Thyroid gland (tissue), 4 donors: ENCODE results near the gene IER2. TPM values are rescaled to one million over a fixed set of nuclear protein-coding genes. Genes with fewer than 3 reads are reported as not detected.
A peak's percentile ranks its signal among the peaks of the same experiment; 100 is the strongest.

Source experiments
- DNase-seq, 2 donors: peaks; one replicate each; pipeline ENCODE4 v3.0.0-alpha.2; 2019
- H3K27ac ChIP-seq, 3 donors: fragments of 200-600 bp; sonication (generic); 1 replicate in 2 of 3; 2 replicates in 1 of 3; pipeline ENCODE4 v1.5.1; 2016 to 2019; ENCODE audit warnings: mild to moderate bottlenecking in 1 of 3, moderate library complexity in 1 of 3
- H3K27me3 ChIP-seq: fragments of 200-600 bp; sonication (generic); one replicate; pipeline ENCODE4 v1.5.1; 2019
- H3K36me3 ChIP-seq, 2 donors: fragments of 200-600 bp; sonication (generic); one replicate each; pipeline ENCODE4 v1.5.1; 2016 to 2019
- H3K4me1 ChIP-seq, 2 donors: fragments of 200-600 bp; sonication (generic); one replicate each; pipeline ENCODE4 v1.5.1; 2017 to 2019
- H3K4me3 ChIP-seq, 3 donors: fragments of 200-600 bp; sonication (generic); replicated peaks in 1 of 3; 1 replicate in 2 of 3; 2 replicates in 1 of 3; pipeline ENCODE4 v1.5.1; 2016; ENCODE audit warnings: mild to moderate bottlenecking in 1 of 3
- H3K9me3 ChIP-seq: fragments of 200-600 bp; sonication (generic); one replicate; pipeline ENCODE4 v1.5.1; 2017
- POLR2A ChIP-seq, 2 donors: fragments of 450-650 bp; IDR thresholded peaks; one replicate each; pipeline ENCODE4 v1.6.1; 2017; ENCODE audit warnings: antibody characterized with exemption in 2 of 2, mild to moderate bottlenecking in 2 of 2, moderate library complexity in 1 of 2
- WGBS, 2 donors: methylation state at CpG; one replicate each; pipeline ENCODE4 v1.1.5; 2017; 5-methylcytosine and 5-hydroxymethylcytosine counted together
- intact Hi-C: fragments of 100-400 bp; cut with DNase I; formaldehyde crosslinking; loops from one replicate; pipeline ENCODE4 v1.15.1; 2023
- total RNA-seq, 4 donors: library from RNA; depleted of rRNA; stranded (reverse); fragments of >200 nt; gene quantifications; one replicate each; pipeline ENCODE4 v1.2.3, GENCODE V29; 2016
- TF ChIP-seq, protein P1 (sequence below), 6 experiments: fragments of 200-600 bp in 3 of 6; fragments of 450-650 bp in 3 of 6; sonication (generic) in 3 of 6; IDR thresholded peaks; one replicate each; pipeline ENCODE4 v1.5.1; 2016 to 2019; ENCODE audit warnings: antibody characterized with exemption in 6 of 6, mild to moderate bottlenecking in 2 of 6, inconsistent platforms in 1 of 6, moderate library complexity in 1 of 6

IER2 gene
- total RNA-seq, 4 donors from 2014 or later, result 55.0 to 139 (median 65.9) TPM

GRCh38 chr19:13159713-13160112 lies 9.5 kb downstream of the IER2 start:
- Histone ChIP-seq H3K9me3 (no peaks in the 10 kb centered on the region), H3K36me3 (no peaks in the 10 kb centered on the region), H3K27ac (no peak overlapping the region), H3K4me1 (peaks cover 38 to 41% of the 10 kb centered on the region in 2 donors), H3K4me3 (no peak overlapping the region), H3K27me3 (no peaks in the 10 kb centered on the region)
- TF ChIP-seq, protein P1, sequence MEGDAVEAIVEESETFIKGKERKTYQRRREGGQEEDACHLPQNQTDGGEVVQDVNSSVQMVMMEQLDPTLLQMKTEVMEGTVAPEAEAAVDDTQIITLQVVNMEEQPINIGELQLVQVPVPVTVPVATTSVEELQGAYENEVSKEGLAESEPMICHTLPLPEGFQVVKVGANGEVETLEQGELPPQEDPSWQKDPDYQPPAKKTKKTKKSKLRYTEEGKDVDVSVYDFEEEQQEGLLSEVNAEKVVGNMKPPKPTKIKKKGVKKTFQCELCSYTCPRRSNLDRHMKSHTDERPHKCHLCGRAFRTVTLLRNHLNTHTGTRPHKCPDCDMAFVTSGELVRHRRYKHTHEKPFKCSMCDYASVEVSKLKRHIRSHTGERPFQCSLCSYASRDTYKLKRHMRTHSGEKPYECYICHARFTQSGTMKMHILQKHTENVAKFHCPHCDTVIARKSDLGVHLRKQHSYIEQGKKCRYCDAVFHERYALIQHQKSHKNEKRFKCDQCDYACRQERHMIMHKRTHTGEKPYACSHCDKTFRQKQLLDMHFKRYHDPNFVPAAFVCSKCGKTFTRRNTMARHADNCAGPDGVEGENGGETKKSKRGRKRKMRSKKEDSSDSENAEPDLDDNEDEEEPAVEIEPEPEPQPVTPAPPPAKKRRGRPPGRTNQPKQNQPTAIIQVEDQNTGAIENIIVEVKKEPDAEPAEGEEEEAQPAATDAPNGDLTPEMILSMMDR (IDR thresholded peaks at IDR 0.05), result no peak
- TF ChIP-seq POLR2A (IDR thresholded peaks at IDR 0.05), result no peak
- intact Hi-C loops, result no loop called here
- no peak for DNase-seq
- WGBS, 2 donors, result 96 to 98% methylated on average over 3 of the region's 3 CpGs

DNA sequence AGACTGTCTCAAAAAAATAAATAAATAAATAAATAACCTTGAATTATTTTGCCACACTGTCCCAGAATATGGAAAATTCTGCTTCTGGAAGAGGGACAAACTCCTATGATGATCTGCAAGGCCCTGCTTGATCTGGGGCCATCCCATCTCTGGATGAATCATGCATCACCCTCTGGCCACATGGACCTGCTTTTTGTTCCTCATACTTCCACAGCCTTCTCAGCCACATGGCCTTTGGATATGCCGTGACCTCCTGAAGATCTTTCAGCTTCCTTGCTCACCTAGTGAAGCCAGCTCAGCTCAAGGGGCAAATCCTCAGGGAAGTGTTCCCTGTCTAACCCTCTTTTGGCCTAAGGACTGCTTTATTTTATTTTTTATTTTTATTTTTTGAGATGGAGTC lies 10.3 kb downstream of the IER2 start:
- WGBS, 2 donors, result 82 to 93% methylated on average over 1 of the region's 1 CpG
- Histone ChIP-seq H3K4me1 (peaks cover 37 to 39% of the 10 kb centered on the region in 2 donors), H3K4me3 (no peak overlapping the region), H3K9me3 (no peaks in the 10 kb centered on the region), H3K36me3 (no peaks in the 10 kb centered on the region), H3K27me3 (no peaks in the 10 kb centered on the region), H3K27ac (no peak overlapping the region)
- DNase-seq, result no peak
- intact Hi-C loops, result no loop called here
- TF ChIP-seq, protein P1 (IDR thresholded peaks at IDR 0.05), result no peak
- no peak for TF ChIP-seq POLR2A (IDR thresholded peaks at IDR 0.05)

- peak; percentile 87 to 88 for TF ChIP-seq POLR2A (IDR thresholded peaks at IDR 0.05)
- TF ChIP-seq, protein P1 (IDR thresholded peaks at IDR 0.05), result no peak
- 5 to 7% methylated on average over 23 to 36 of the region's 58 CpGs for whole genome bisulfite sequencing, 2 donors
- no peaks in the 10 kb centered on the region for H3K9me3 ChIP-seq
- DNase-seq, result peak; percentile 98
- no peaks in the 10 kb centered on the region for H3K27me3 ChIP-seq
- H3K27ac ChIP-seq, result peak overlapping the region; percentile 89 to 97 (median 93)
- intact Hi-C loops, result no loop called here
- peak overlapping the region in 1 of 3 donors; percentile 35 for H3K4me3 ChIP-seq
- H3K4me1 ChIP-seq, result peaks cover 38 to 56% of the 10 kb centered on the region in 2 donors
- no peaks in the 10 kb centered on the region for H3K36me3 ChIP-seq
These were observed 12.8 kb downstream of the IER2 start for GRCh38 chr19:13162724-13163608.

GRCh38 chr19:13163609-13164342 lies 13.6 kb downstream of the IER2 start:
- 10 to 20% methylated on average over 8 to 20 of the region's 20 CpGs for WGBS, 2 donors
- peaks cover 43 to 62% of the 10 kb centered on the region in 2 donors for H3K4me1 ChIP-seq
- no peaks in the 10 kb centered on the region for H3K9me3 ChIP-seq
- H3K36me3 ChIP-seq, result no peaks in the 10 kb centered on the region
- peak overlapping the region in 1 of 3 donors; percentile 35 for H3K4me3 ChIP-seq
- DNase-seq, result peak; percentile 87
- no peaks in the 10 kb centered on the region for H3K27me3 ChIP-seq
- intact Hi-C loops, result no loop called here
- TF ChIP-seq, protein P1 (IDR thresholded peaks at IDR 0.05), result no peak
- TF ChIP-seq POLR2A (IDR thresholded peaks at IDR 0.05), result peak in 1 of 2 donors; percentile 57
- H3K27ac ChIP-seq, result peak overlapping the region; percentile 89 to 97 (median 93)
